Body of pancreas (tissue), 4 donors: ENCODE measurements around the gene AKT3.

Experiments
- CTCF ChIP-seq, 7 experiments: fragments of 450-650 bp in 4 of 7; fragments of 200-600 bp in 3 of 7; sonication (generic) in 3 of 7; IDR thresholded peaks; one replicate each; pipeline ENCODE4 v1.5.1; 2016 to 2019; ENCODE audit warnings: antibody characterized with exemption in 7 of 7
- POLR2A ChIP-seq, 3 donors: fragments of 450-650 bp; IDR thresholded peaks; one replicate each; pipeline ENCODE4 v1.6.1; 2016; ENCODE audit warnings: antibody characterized with exemption in 3 of 3, mild to moderate bottlenecking in 2 of 3

DNA sequence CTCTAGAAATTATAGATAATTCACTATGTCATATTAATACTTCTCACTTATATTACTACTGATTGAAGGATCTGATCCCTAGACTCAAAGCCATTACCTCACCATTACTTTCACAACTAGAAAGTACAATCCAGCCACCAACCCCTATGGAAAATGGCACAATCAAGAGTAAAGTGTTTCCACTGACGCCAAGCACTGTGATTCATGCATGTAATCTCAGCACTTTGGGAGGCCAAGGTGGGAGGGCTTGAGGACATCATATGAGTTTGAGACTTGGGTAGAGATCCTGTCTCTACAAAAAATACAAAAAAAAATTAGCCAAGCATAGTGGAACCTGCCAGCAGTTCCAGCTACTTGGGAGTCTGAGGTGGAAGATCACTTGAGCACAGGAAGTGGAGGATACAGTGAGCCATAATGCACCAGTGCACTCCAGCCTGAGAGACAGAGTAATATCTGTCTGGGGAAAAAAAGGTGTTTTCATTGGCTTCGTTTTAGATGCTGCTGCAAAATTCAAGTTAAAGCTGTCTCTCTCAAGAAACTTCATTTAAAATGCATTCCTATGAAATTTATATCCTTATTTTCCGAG lies 126.5 kb downstream of the AKT3 start:
- no peak for TF ChIP-seq POLR2A (IDR thresholded peaks at IDR 0.05)
- no peak for TF ChIP-seq CTCF (IDR thresholded peaks at IDR 0.05)
